HG03565 (cell line): ENCODE data around the gene RAB40C.
"Not testable (repeated sequence)": the region's sequence is repeated elsewhere in the genome, so short reads cannot be mapped to it uniquely, and the experiment has no call there.

Experiments used
- ATAC-seq: cut with Tn5 transposase; IDR thresholded peaks from one replicate; pipeline ENCODE4 v1.9.1; 2021; ENCODE audit warnings: mild to moderate bottlenecking, moderate library complexity; ENCODE audit not compliant: unreplicated experiment

The RAB40C gene

GRCh38 chr16:586645-587590 lies 2.9 kb upstream of the RAB40C start:
- no peak for ATAC-seq

DNA sequence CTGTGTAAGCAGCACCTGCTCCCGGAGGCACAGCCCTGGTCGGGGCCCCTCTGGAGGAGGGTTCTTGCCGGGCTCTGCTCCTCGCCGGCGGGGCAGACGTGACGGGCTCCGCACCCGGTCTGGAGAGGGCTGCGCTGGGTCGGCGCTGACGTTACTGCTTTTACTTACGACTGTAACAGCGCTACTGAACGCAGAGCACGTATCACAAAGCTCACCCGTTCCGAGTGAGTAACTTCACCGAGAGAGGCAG lies 1.3 kb upstream of the RAB40C start:
- no peak for ATAC-seq

DNA sequence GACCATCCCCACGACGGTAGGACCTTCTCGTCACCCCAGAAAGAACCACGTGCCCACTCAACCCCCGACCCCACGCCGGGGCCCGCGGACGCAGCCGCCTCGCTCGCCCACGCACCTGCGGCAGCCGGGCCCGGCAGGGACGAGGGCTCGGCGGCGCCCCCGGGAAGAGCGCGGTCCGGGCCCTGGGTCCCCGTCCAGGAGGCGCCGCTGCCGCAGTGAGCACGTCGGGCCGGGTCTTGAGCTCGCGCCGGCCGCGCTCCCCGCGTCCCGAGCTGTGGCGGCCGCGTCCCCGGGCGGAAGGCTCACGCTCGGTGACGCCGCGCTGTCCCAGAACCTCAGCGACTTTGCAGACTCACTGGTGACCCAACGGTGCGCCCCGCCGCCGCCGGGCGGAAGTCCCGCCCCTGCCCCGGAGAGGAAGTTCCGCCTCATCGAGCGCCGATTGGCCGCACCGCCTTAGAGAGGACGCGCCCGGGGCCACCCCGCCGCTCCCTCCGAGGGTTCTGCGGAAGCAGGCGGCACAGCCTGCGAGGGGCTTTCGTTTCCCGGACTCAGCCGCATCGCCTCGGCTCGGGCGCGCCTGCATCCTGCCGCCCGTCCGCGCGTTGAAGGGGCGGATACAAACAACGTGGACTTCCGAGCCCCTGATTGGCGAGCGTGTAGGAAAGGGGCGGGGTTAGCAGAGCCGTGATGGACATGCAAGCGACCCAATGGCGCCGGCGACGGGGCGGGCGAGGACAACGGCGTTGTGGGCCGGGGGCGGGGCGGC lies 793 bp upstream of the RAB40C start:
- peak; percentile 57 for ATAC-seq

DNA sequence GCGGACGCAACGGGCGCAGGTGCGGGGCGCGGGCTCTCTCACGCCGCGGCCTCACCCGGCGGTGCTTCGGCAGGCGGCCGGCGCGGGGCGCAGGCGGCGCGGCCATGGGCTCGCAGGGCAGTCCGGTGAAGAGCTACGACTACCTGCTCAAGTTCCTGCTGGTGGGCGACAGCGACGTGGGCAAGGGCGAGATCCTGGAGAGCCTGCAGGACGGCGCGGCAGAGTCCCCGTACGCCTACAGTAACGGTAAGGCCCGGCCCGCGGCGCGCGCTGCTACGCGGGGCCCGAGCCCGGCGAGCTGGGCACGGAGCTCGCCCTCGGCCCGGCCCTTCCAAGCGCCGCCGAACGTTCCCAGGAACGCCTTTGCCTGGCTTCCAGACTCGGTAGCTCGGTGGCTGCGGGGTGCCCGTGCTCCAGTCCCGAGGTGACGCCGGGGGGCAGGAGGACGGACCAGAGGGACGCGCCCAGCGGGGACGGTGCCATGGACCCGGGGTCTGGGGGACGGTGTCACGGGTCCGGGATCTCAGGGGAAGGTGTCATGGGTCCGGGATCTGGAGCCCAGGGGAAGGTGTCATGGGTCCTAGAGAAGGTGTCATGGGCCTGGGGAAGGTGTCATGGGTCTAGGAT lies 435 bp downstream of the RAB40C start:
- ATAC-seq, result peak; percentile 4

GRCh38 chr16:590815-591200 lies 942 bp downstream of the RAB40C start:
- ATAC-seq, result no peak

GRCh38 chr16:591231-591630 lies 1.4 kb downstream of the RAB40C start:
- ATAC-seq, result no peak

- no peak for ATAC-seq
Observed at GRCh38 chr16:591892-592517, 2.1 kb downstream of the RAB40C start.

- ATAC-seq, result no peak
Observed at GRCh38 chr16:592518-593306, 2.8 kb downstream of the RAB40C start.

DNA sequence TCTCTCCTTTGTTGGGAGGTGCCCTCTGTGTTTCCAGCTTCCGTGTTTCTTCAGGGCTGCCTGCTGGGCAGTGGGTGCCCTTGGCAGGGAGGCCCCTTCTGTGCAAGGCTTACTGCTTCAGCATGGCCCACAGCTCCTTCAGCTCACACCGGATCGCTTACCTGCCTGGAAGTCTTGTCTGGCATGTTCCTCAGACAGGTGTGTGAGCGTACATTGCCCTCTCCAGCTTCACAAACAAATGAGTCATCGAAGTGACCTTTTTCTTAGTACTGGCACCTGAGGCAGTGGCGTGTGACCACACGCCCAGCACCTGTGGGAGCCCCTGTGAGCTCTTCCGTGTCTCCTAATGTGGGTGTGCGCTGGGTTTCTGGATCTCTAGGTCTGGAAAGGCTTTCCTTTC lies 3.5 kb downstream of the RAB40C start:
- no peak for ATAC-seq

DNA sequence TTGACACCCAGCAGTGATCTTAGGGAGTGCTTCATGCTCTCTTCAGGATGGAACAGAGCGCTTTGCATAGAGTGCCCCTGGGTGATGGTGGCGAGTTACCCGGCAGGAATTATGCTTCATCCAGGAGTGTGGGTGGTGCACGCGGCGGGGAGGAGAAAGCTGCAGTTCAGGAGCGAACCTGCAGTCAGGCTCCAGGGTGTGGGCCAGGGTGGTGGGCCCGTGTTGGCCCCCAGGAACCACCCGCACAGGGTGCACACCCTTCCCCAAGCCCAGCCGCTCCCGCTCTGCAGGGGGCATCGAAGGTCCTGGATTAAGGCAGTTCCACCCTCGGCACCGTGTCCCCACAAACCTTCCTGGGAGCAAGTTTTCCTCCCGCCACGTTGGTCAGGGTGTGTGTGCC lies 3.9 kb downstream of the RAB40C start:
- ATAC-seq, result no peak

DNA sequence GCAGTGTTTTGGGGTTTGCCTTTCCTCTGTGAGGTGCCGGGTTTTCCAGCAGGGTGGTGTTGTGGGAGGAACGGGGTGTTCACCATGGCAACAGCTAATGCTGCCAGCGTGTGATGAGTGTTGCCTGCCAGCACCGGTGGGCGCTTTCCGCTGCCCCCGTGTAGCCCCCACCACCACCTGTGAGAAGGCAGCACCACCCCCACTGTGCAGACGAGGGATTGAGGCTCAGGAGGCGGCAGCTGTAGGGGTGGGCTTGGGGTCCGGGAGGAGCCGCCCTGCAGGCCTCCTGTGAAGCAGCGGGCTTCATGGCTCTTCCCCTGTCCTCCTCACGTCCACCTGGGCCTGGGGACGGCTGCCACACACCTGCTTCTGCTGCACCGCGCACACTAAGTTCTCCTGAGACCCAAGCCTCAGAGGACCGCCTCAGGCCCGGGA lies 5.2 kb downstream of the RAB40C start:
- no peak for ATAC-seq

- ATAC-seq, result no peak
Observed at GRCh38 chr16:595942-596735, 6.3 kb downstream of the RAB40C start.

DNA sequence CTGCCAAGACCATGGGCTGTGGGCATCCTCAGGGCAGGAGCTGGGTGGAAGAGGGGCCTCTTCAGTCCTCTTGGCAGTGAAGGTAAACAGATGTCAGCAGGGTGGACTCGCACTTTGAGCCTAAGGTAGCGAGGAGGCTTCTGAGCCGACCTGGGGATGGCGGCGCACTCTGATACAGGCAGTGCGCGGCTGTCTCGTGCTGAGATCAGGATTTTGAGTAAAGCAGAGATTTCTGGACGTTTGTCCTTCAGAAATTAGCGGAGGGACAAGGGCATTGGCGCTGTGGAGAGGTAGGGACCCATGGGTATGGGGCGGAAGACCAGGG lies 6.8 kb downstream of the RAB40C start:
- no peak for ATAC-seq

- ATAC-seq, result not testable (repeated sequence)
Observed at GRCh38 chr16:597655-598054, 7.8 kb downstream of the RAB40C start.

GRCh38 chr16:598823-599739 lies 9.2 kb downstream of the RAB40C start:
- ATAC-seq, result no peak

GRCh38 chr16:600781-601180 lies 10.9 kb downstream of the RAB40C start:
- no peak for ATAC-seq

GRCh38 chr16:603933-604332 lies 14.1 kb downstream of the RAB40C start:
- no peak for ATAC-seq

DNA sequence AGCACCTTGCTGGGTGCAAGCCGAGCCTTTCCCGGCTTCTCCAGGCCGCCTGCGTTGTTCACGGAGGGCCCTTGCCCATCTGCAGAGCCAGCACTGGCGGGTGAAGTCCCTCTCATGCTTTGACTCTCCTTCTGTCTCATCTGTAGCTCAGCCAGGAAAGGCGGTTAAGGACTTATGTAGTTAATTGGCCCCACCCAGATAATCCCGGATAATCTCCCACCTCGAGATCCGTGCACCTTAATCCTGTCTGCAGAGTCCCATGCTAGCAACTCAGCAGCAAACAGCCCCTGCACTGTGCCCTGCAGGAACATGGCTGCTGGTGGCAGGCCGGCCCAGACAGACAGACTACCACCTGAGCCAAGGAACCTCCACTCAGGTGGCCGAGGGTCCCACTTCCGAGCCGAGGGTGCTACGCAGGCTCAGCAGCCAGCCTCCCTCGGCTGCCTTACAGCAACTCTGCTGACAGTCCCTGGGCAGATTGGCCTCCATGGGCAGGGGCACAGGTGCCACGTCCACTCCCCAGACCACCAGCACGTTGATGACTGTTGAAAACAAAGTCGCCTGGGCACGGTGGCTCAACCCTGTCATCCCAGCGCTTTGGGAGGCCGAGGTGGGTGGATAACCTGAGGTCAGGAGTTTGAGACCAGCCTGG lies 16.9 kb downstream of the RAB40C start:
- ATAC-seq, result no peak
